ENCODE measurements around the gene CDC42BPA. TPM values are rescaled to one million over a fixed set of nuclear protein-coding genes. Genes with fewer than 3 reads are reported as not detected.

The CDC42BPA gene
- total and polyA plus RNA-seq, 2 experiments from 2014 or later: 28.6 to 39.1 TPM

DNA sequence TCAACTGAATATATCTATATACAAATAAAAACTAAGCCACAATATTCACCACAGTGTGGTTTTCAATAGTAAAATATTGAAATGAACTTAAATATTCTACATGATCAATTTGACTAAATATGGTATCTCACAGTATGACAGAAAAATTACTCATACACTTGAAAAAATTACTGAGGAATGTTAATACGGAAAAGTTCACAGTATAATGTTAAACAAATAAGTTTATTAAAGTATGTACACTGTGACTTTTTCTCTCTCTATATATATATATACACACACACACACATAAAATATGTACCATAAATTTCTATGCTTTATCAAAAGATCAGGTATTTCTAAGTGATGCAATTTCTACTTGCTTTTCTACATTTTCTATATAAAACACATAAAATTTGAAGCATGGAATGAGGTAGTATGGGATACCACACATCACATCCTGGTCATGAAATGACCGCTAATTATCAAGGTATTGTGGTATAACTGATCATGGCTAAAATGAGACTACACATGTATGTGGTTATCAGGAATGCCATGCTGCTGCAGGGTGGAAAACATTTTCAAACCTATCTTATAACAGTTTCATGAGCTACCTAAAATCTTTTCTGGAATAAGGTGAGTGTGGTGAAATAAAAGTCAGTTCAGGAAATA is 102.3 kb downstream of the CDC42BPA start:
- Histone ChIP-seq H3K9me2 (ENCODE audit: insufficient read depth) (no peaks in the 10 kb centered on the region), H3K9me3 (ENCODE audit: low read depth) (no peaks in the 10 kb centered on the region), H3F3A (ENCODE audit: insufficient read depth) (no peaks in the 10 kb centered on the region), H3K4me1 (ENCODE audit: insufficient read depth) (no peaks in the 10 kb centered on the region; the same call in 1 of the 2 replicates), H3K36me3 (ENCODE audit: low read depth) (no peaks in the 10 kb centered on the region; the same call in 1 of the 2 replicates), H3K4me2 (ENCODE audit: unreplicated experiment) (no peak overlapping the region), H3K79me2 (ENCODE audit: insufficient read depth) (peaks cover 94% of the 10 kb centered on the region), H4K20me1 (ENCODE audit: insufficient read depth) (no peaks in the 10 kb centered on the region), H3K9ac (no peak overlapping the region), H3K27ac (no peak overlapping the region), H3K4me3 (no peak overlapping the region), H3K27me3 (replicated peaks; ENCODE audit: insufficient read depth) (no peaks in the 10 kb centered on the region), H2AFZ (no peak overlapping the region)
- in situ Hi-C loops (cut with MboI): no loop called here
- 91 to 92% methylated on average over 2 of the region's 2 CpGs for WGBS, 2 experiments (ENCODE audit: low coverage in 1 of 2, low lambda C conversion rate in 2 of 2, missing lambda C conversion rate in 2 of 2)
- DNase-seq: no peak
- TF ChIP-seq EZH2phosphoT487 (IDR thresholded peaks at IDR 0.05; ENCODE audit: insufficient read depth, low read depth) (no peak), EZH2 (IDR thresholded peaks at IDR 0.05; ENCODE audit: insufficient read depth, poor library complexity, severe bottlenecking) (no peak)

DNA sequence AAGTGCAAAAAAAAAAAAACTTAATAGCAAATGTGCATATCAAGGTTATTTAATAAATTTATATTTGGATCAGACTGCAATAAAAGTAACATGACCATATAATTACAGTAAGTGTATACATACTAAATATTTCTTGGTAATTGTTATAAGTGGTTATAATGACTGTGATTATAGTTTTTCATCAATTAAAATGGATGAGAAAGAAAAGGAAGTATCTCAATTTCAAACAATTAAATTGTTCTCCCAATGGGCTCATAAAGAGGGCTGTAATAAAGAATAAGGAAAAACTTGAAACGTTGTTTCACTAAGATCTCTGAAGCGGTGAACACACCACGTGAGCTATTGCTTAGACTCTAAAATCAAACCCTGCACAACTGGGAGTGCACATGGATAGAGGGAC is 104.1 kb downstream of the CDC42BPA start:
- Histone ChIP-seq H3K27ac (no peak overlapping the region), H3K9ac (no peak overlapping the region), H3K9me2 (ENCODE audit: insufficient read depth) (no peaks in the 10 kb centered on the region), H3K4me2 (ENCODE audit: unreplicated experiment) (no peak overlapping the region), H4K20me1 (ENCODE audit: insufficient read depth) (no peaks in the 10 kb centered on the region), H3K4me3 (no peak overlapping the region), H3F3A (ENCODE audit: insufficient read depth) (no peaks in the 10 kb centered on the region), H3K4me1 (ENCODE audit: insufficient read depth) (no peaks in the 10 kb centered on the region; the same call in 1 of the 2 replicates), H3K27me3 (replicated peaks; ENCODE audit: insufficient read depth) (no peaks in the 10 kb centered on the region), H2AFZ (no peak overlapping the region), H3K36me3 (ENCODE audit: low read depth) (no peaks in the 10 kb centered on the region; the same call in 1 of the 2 replicates), H3K79me2 (ENCODE audit: insufficient read depth) (peaks cover 83% of the 10 kb centered on the region), H3K9me3 (ENCODE audit: low read depth) (no peaks in the 10 kb centered on the region)
- TF ChIP-seq EZH2phosphoT487 (IDR thresholded peaks at IDR 0.05; ENCODE audit: insufficient read depth, low read depth) (no peak), EZH2 (IDR thresholded peaks at IDR 0.05; ENCODE audit: insufficient read depth, poor library complexity, severe bottlenecking) (no peak)
- WGBS, 2 experiments (ENCODE audit: low coverage in 1 of 2, low lambda C conversion rate in 2 of 2, missing lambda C conversion rate in 2 of 2): 96 to 98% methylated on average over 3 of the region's 3 CpGs
- in situ Hi-C loops (cut with MboI): no loop called here
- no peak for DNase-seq

DNA sequence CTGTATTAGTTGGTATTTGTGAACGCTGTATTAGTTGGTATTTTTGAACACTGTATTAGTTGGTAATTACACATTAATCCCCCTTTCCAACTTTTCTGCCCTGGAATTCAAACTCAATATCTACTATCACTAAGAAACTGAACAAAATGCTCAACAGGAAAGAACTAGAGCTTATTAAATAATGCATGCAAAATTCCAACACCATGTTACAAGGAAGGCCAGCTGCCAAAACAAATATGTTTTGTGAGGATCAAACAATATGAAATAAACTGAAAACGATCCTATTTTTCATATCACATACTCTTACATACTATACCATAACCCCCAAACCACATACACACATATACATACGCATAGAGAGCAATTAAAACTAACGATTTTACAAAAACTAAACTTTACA is 104.9 kb downstream of the CDC42BPA start:
- no peak overlapping the region for H3K4me2 ChIP-seq (ENCODE audit: unreplicated experiment)
- H3K9me3 ChIP-seq (ENCODE audit: low read depth): no peaks in the 10 kb centered on the region
- no peak overlapping the region for H3K9ac ChIP-seq
- in situ Hi-C loops (cut with MboI): no loop called here
- no peaks in the 10 kb centered on the region; the same call in 1 of the 2 replicates for H3K36me3 ChIP-seq (ENCODE audit: low read depth)
- H3K27me3 ChIP-seq (replicated peaks; ENCODE audit: insufficient read depth): no peaks in the 10 kb centered on the region
- H3K27ac ChIP-seq: no peak overlapping the region
- H3K79me2 ChIP-seq (ENCODE audit: insufficient read depth): peaks cover 75% of the 10 kb centered on the region
- no peaks in the 10 kb centered on the region for H4K20me1 ChIP-seq (ENCODE audit: insufficient read depth)
- DNase-seq: no peak
- H3F3A ChIP-seq (ENCODE audit: insufficient read depth): no peaks in the 10 kb centered on the region
- H3K4me1 ChIP-seq (ENCODE audit: insufficient read depth): no peaks in the 10 kb centered on the region; the same call in 1 of the 2 replicates
- H3K4me3 ChIP-seq: no peak overlapping the region
- no peak overlapping the region for H2AFZ ChIP-seq
- TF ChIP-seq EZH2phosphoT487 (IDR thresholded peaks at IDR 0.05; ENCODE audit: insufficient read depth, low read depth) (no peak), EZH2 (IDR thresholded peaks at IDR 0.05; ENCODE audit: insufficient read depth, poor library complexity, severe bottlenecking) (no peak)
- no peaks in the 10 kb centered on the region for H3K9me2 ChIP-seq (ENCODE audit: insufficient read depth)
- 77 to 82% methylated on average over 4 of the region's 4 CpGs for WGBS, 2 experiments (ENCODE audit: low coverage in 1 of 2, low lambda C conversion rate in 2 of 2, missing lambda C conversion rate in 2 of 2)

DNA sequence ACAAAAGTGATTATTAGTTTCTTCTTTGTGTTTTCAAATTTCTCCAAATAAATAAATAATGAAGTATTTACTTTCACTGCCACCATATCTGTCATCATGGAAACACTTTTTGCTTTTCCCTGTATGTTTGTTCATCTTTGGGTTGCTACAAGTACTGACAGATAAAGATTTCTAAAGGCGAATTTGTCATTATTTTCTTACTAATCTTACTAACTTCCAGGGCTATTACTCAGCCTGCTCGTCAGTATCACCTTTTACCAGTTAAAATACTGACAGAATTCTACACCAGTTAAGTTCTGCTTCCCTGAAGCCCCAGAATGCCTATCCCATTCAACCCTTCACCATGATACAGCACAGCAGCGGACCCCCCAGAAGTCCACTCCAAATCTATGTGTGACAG is 106.1 kb downstream of the CDC42BPA start:
- Histone ChIP-seq H3K4me1 (ENCODE audit: insufficient read depth) (no peaks in the 10 kb centered on the region; the same call in 1 of the 2 replicates), H3F3A (ENCODE audit: insufficient read depth) (no peaks in the 10 kb centered on the region), H3K27me3 (replicated peaks; ENCODE audit: insufficient read depth) (no peaks in the 10 kb centered on the region), H4K20me1 (ENCODE audit: insufficient read depth) (no peaks in the 10 kb centered on the region), H3K9me2 (ENCODE audit: insufficient read depth) (no peaks in the 10 kb centered on the region), H3K79me2 (ENCODE audit: insufficient read depth) (peaks cover 62% of the 10 kb centered on the region), H3K36me3 (ENCODE audit: low read depth) (no peaks in the 10 kb centered on the region; the same call in 1 of the 2 replicates), H2AFZ (no peak overlapping the region), H3K4me2 (ENCODE audit: unreplicated experiment) (no peak overlapping the region), H3K9ac (no peak overlapping the region), H3K4me3 (no peak overlapping the region), H3K27ac (no peak overlapping the region), H3K9me3 (ENCODE audit: low read depth) (no peaks in the 10 kb centered on the region)
- in situ Hi-C loops (cut with MboI): no loop called here
- 85 to 94% methylated on average over 3 of the region's 3 CpGs for WGBS, 2 experiments (ENCODE audit: low coverage in 1 of 2, low lambda C conversion rate in 2 of 2, missing lambda C conversion rate in 2 of 2)
- DNase-seq: no peak
- no peak for TF ChIP-seq EZH2phosphoT487 (IDR thresholded peaks at IDR 0.05; ENCODE audit: insufficient read depth, low read depth)
- TF ChIP-seq EZH2 (IDR thresholded peaks at IDR 0.05; ENCODE audit: insufficient read depth, poor library complexity, severe bottlenecking): no peak

All from GM23248 (cell line).